GM21360 (cell line): ENCODE data around the gene RANBP6.
"Not testable (repeated sequence)": the region's sequence is repeated elsewhere in the genome, so short reads cannot be mapped to it uniquely, and the experiment has no call there.

Experiments
- ATAC-seq: cut with Tn5 transposase; IDR thresholded peaks from one replicate; pipeline ENCODE4 v1.9.1; 2021; ENCODE audit warnings: mild to moderate bottlenecking, moderate library complexity; ENCODE audit not compliant: unreplicated experiment

RANBP6 gene

GRCh38 chr9:6015278-6016157 lies at the start of gene RANBP6:
RANBP6 (minus strand) TSS chr9:6015624; CDS start chr9:6015607, 17 bp downstream.
- peak; percentile 98 for ATAC-seq

GRCh38 chr9:6063146-6063545 lies 47.7 kb upstream of the RANBP6 start:
- not testable (repeated sequence) for ATAC-seq

GRCh38 chr9:6055666-6056065 lies 40.2 kb upstream of the RANBP6 start:
- no peak for ATAC-seq

GRCh38 chr9:6055216-6055615 lies 39.8 kb upstream of the RANBP6 start:
- no peak for ATAC-seq

- ATAC-seq = no peak
Observed at GRCh38 chr9:6054280-6055099, 39.1 kb upstream of the RANBP6 start.

GRCh38 chr9:6052293-6052919 lies 37.0 kb upstream of the RANBP6 start:
- ATAC-seq = no peak

GRCh38 chr9:6051511-6051950 lies 36.1 kb upstream of the RANBP6 start:
- peak; percentile 45 for ATAC-seq

GRCh38 chr9:6049798-6050197 lies 34.4 kb upstream of the RANBP6 start:
- ATAC-seq = peak; percentile 72

- no peak for ATAC-seq
Observed at GRCh38 chr9:6048039-6048438, 32.6 kb upstream of the RANBP6 start.

GRCh38 chr9:6047020-6047419 lies 31.6 kb upstream of the RANBP6 start:
- no peak for ATAC-seq

- no peak for ATAC-seq
Observed at GRCh38 chr9:6045364-6045763, 29.9 kb upstream of the RANBP6 start.

- no peak for ATAC-seq
Observed at GRCh38 chr9:6040077-6040476, 24.7 kb upstream of the RANBP6 start.

GRCh38 chr9:6036391-6036790 lies 21.0 kb upstream of the RANBP6 start:
- no peak for ATAC-seq

GRCh38 chr9:6034954-6035353 lies 19.5 kb upstream of the RANBP6 start:
- ATAC-seq = no peak

- ATAC-seq = no peak
Observed at GRCh38 chr9:6029604-6030274, 14.3 kb upstream of the RANBP6 start.

GRCh38 chr9:6024035-6024554 lies 8.7 kb upstream of the RANBP6 start:
- peak; percentile 41 for ATAC-seq

GRCh38 chr9:6016975-6017374 lies 1.6 kb upstream of the RANBP6 start:
- ATAC-seq = not testable (repeated sequence)

- no peak for ATAC-seq
Observed at GRCh38 chr9:6014670-6015270, 654 bp downstream of the RANBP6 start.

- peak; percentile 57 for ATAC-seq
Observed at GRCh38 chr9:6008169-6008979, 7.0 kb downstream of the RANBP6 start.
